Measurements from ENCODE around the gene TAF5L. TPM values are rescaled to one million over a fixed set of nuclear protein-coding genes. Genes with fewer than 3 reads are reported as not detected.

The TAF5L gene
- total RNA-seq, 1 experiment from 2014 or later = 16.4 TPM

DNA sequence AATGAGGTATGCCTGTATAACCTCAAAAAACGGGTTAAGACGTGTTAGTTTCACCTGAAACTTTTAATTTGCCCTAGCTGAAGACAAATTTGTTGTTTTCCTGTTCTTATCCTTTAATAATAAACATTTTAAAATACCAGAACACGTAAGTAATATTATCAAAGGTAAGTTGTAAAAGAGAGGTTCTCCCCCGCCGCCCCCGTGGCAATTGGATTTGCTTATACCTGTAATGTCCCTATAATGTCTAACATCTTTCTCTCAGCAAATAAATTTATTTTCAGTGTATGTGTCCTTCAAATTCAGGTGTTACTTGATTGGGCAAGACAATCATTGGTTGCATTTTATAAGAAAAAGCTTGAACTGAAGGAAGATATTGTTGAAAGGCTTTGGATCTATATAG lies 6.0 kb upstream of the TAF5L start:
- Histone ChIP-seq H3K4me1 (replicated peaks; ENCODE audit: insufficient read depth) (peaks cover 8% of the 10 kb centered on the region), H3K4me3 (no peak overlapping the region), H4K20me1 (ENCODE audit: insufficient read depth) (peaks cover 11% of the 10 kb centered on the region; the same call in 1 of the 2 replicates), H3K4me2 (no peak overlapping the region), H3K27ac (no peak overlapping the region), H3K27me3 (ENCODE audit: insufficient read depth, low read depth) (no peaks in the 10 kb centered on the region), H3K36me3 (ENCODE audit: low read depth) (peaks cover 10% of the 10 kb centered on the region), H2AFZ (no peak overlapping the region), H3F3A (ENCODE audit: insufficient read depth, low read depth) (no peaks in the 10 kb centered on the region), H3K79me2 (ENCODE audit: low read depth) (peaks cover 46% of the 10 kb centered on the region), H3K9me3 (ENCODE audit: insufficient read depth, low read depth) (no peaks in the 10 kb centered on the region), H3K9me2 (ENCODE audit: insufficient read depth) (no peaks in the 10 kb centered on the region)
- ChIA-PET CTCF (no interaction called here), POLR2A (ENCODE audit: unreplicated experiment) (no interaction called here)
- no peak for DNase-seq
- intact Hi-C loops (cut with micrococcal nuclease; ENCODE audit: unreplicated experiment) = no loop called here
- TF ChIP-seq, protein P1, sequence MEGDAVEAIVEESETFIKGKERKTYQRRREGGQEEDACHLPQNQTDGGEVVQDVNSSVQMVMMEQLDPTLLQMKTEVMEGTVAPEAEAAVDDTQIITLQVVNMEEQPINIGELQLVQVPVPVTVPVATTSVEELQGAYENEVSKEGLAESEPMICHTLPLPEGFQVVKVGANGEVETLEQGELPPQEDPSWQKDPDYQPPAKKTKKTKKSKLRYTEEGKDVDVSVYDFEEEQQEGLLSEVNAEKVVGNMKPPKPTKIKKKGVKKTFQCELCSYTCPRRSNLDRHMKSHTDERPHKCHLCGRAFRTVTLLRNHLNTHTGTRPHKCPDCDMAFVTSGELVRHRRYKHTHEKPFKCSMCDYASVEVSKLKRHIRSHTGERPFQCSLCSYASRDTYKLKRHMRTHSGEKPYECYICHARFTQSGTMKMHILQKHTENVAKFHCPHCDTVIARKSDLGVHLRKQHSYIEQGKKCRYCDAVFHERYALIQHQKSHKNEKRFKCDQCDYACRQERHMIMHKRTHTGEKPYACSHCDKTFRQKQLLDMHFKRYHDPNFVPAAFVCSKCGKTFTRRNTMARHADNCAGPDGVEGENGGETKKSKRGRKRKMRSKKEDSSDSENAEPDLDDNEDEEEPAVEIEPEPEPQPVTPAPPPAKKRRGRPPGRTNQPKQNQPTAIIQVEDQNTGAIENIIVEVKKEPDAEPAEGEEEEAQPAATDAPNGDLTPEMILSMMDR (conservative IDR thresholded peaks at IDR 0.05) = no peak
- TF ChIP-seq EZH2 (IDR thresholded peaks at IDR 0.05; ENCODE audit: low read depth) = no peak
- no TSS peak for BruUV-seq (replicated peaks)

DNA sequence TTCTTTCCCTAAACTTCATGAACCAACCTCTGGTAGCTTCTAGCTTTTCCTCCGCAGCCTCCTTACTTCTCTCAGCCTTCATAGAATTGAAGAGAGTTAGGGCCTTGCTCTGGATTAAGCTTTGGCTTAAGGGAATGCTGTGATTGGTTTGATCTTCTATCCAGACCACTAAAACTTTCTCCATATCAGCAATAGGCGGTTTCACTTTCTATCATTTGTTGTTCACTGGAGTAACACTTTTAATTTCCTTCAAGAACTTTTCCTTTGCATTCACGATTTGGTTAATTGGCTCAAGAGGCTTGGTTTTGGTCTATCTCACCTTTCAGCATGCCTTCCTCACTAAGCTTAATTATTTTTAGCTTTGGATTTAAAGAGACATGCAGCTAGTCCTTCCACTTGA lies 5.2 kb upstream of the TAF5L start:
- Histone ChIP-seq H3K9me2 (ENCODE audit: insufficient read depth) (no peaks in the 10 kb centered on the region), H3K27ac (no peak overlapping the region), H3K4me2 (no peak overlapping the region), H3K4me1 (replicated peaks; ENCODE audit: insufficient read depth) (peaks cover 8% of the 10 kb centered on the region), H3K27me3 (ENCODE audit: insufficient read depth, low read depth) (no peaks in the 10 kb centered on the region), H3K79me2 (ENCODE audit: low read depth) (peaks cover 54% of the 10 kb centered on the region), H2AFZ (no peak overlapping the region), H4K20me1 (ENCODE audit: insufficient read depth) (peaks cover 11% of the 10 kb centered on the region; the same call in 1 of the 2 replicates), H3K36me3 (ENCODE audit: low read depth) (peaks cover 10% of the 10 kb centered on the region), H3K9me3 (ENCODE audit: insufficient read depth, low read depth) (no peaks in the 10 kb centered on the region), H3F3A (ENCODE audit: insufficient read depth, low read depth) (peaks cover 7% of the 10 kb centered on the region; the same call in 1 of the 2 replicates), H3K4me3 (no peak overlapping the region)
- no TSS peak for BruUV-seq (replicated peaks)
- POLR2A ChIA-PET (ENCODE audit: unreplicated experiment) = interaction anchor here (0.6 kb wide), 1 partner anchor 72 kb away, joined by 18 read pairs; the partner anchor contains the start of gene ABCB10
- CTCF ChIA-PET = no interaction called here
- no peak for DNase-seq
- TF ChIP-seq EZH2 (IDR thresholded peaks at IDR 0.05; ENCODE audit: low read depth) = no peak
- TF ChIP-seq, protein P1 (conservative IDR thresholded peaks at IDR 0.05) = no peak
- intact Hi-C loops (cut with micrococcal nuclease; ENCODE audit: unreplicated experiment) = no loop called here

DNA sequence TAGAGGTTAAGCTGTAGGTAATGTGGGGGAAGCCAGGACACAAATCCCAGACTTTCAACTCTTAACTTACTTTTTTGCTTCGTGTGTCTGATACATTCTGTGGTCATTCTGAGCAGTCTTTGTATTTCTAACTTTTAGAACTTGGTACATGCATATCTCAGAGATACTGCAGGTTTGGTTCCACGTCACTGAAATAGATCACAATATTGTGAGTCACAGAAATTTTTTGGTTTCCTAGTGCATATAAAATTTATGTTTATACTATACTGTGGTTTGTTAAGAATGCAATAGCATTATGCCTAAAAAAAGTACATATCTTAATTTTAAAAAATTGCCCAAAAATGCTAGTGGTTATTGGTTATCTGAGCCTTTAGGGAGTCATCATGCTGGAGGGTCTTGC lies 3.3 kb upstream of the TAF5L start:
- intact Hi-C loops (cut with micrococcal nuclease; ENCODE audit: unreplicated experiment) = no loop called here
- CTCF ChIA-PET = no interaction called here

More for the DNA sequence above, 3.3 kb upstream of the TAF5L start:
- no TSS peak for BruUV-seq (replicated peaks)
- H3K27ac ChIP-seq = no peak overlapping the region
- POLR2A ChIA-PET (ENCODE audit: unreplicated experiment) = no interaction called here
- peaks cover 66% of the 10 kb centered on the region for H3K79me2 ChIP-seq (ENCODE audit: low read depth)
- H3K27me3 ChIP-seq (ENCODE audit: insufficient read depth, low read depth) = no peaks in the 10 kb centered on the region
- H3K9me2 ChIP-seq (ENCODE audit: insufficient read depth) = no peaks in the 10 kb centered on the region
- peaks cover 17% of the 10 kb centered on the region for H4K20me1 ChIP-seq (ENCODE audit: insufficient read depth)
- H3K36me3 ChIP-seq (ENCODE audit: low read depth) = peaks cover 10% of the 10 kb centered on the region
- H3K4me2 ChIP-seq = no peak overlapping the region
- no peak for DNase-seq
- H3K4me1 ChIP-seq (replicated peaks; ENCODE audit: insufficient read depth) = peaks cover 14% of the 10 kb centered on the region
- no peak overlapping the region for H3K4me3 ChIP-seq
- peaks cover 15% of the 10 kb centered on the region; the same call in 1 of the 2 replicates for H3F3A ChIP-seq (ENCODE audit: insufficient read depth, low read depth)
- TF ChIP-seq, protein P1 (conservative IDR thresholded peaks at IDR 0.05) = no peak
- TF ChIP-seq EZH2 (IDR thresholded peaks at IDR 0.05; ENCODE audit: low read depth) = no peak
- no peaks in the 10 kb centered on the region for H3K9me3 ChIP-seq (ENCODE audit: insufficient read depth, low read depth)
- no peak overlapping the region for H2AFZ ChIP-seq

Data from PC-9 (cell line).